Lung (tissue), 12 donors: Measurements from ENCODE around the gene CENPE. TPM values are rescaled to one million over a fixed set of nuclear protein-coding genes. Genes with fewer than 3 reads are reported as not detected.

ENCODE experiments used
- ATAC-seq: fragments of 200-7000 bp; cut with Tn5 transposase; one replicate; pipeline ENCODE4 v1.9.1; 2020; ENCODE audit warnings: moderate number of reproducible peaks; ENCODE audit not compliant: insufficient read depth, low FRiP score
- DNase-seq, 3 donors: peaks; one replicate each; pipeline ENCODE4 v3.0.0-alpha.2; 2013 to 2017
- H3K27ac ChIP-seq, 2 donors: one replicate each; pipeline ENCODE4 v1.5.1; 2013; ENCODE audit warnings: mild to moderate bottlenecking in 2 of 2, moderate library complexity in 2 of 2, control low read depth in 1 of 2, inconsistent platforms in 1 of 2, low read depth in 1 of 2, low read length in 1 of 2
- H3K27me3 ChIP-seq, 3 donors: one replicate each; pipeline ENCODE4 v1.5.1; 2013; ENCODE audit warnings: low read length in 2 of 3; ENCODE audit not compliant: control insufficient read depth in 3 of 3, insufficient read depth in 3 of 3
- H3K36me3 ChIP-seq, 4 donors: one replicate each; pipeline ENCODE4 v1.5.1; 2013; ENCODE audit warnings: low read length in 4 of 4, mild to moderate bottlenecking in 1 of 4, moderate library complexity in 1 of 4; ENCODE audit not compliant: control insufficient read depth in 4 of 4, insufficient read depth in 4 of 4
- H3K4me1 ChIP-seq, 5 donors: one replicate each; pipeline ENCODE4 v1.5.1; 2013; ENCODE audit warnings: low read length in 5 of 5, mild to moderate bottlenecking in 2 of 5, moderate library complexity in 1 of 5; ENCODE audit not compliant: control insufficient read depth in 5 of 5, insufficient read depth in 5 of 5
- H3K4me3 ChIP-seq: one replicate; pipeline ENCODE4 v1.5.1; 2013; ENCODE audit warnings: mild to moderate bottlenecking, control low read depth, moderate library complexity
- H3K9ac ChIP-seq, 2 donors: one replicate each; pipeline ENCODE4 v1.5.1; 2013; ENCODE audit warnings: low read length in 2 of 2, control low read depth in 1 of 2; ENCODE audit not compliant: insufficient read depth in 1 of 2
- H3K9me3 ChIP-seq, 4 donors: one replicate each; pipeline ENCODE4 v1.5.1; 2013; ENCODE audit warnings: low read length in 3 of 4, mild to moderate bottlenecking in 1 of 4, moderate library complexity in 1 of 4; ENCODE audit not compliant: control insufficient read depth in 4 of 4, insufficient read depth in 3 of 4
- WGBS, 2 donors: extraction: QIAGEN DNeasy Blood & Tissue Kit; methylation state at CpG; one replicate each; pipeline ENCODE4 v1.1.7; 2013; 5-methylcytosine and 5-hydroxymethylcytosine counted together
- polyA plus RNA-seq, 2 donors: library from polyadenylated mRNA; stranded (reverse); fragments of 200-250 nt; gene quantifications; one replicate each; pipeline ENCODE4 v1.2.1, GENCODE V29; 2013
- total RNA-seq, 2 donors: library from RNA; depleted of rRNA in 1 of 2; stranded (reverse); fragments of >200 nt in 1 of 2; gene quantifications; one replicate each; pipeline ENCODE4 v1.2.1, GENCODE V29; 2014 to 2021
- TF ChIP-seq, protein P1 (sequence below): IDR thresholded peaks from 2 replicates; pipeline ENCODE4 v1.5.1; 2012; ENCODE audit warnings: mild to moderate bottlenecking; ENCODE audit errors: control extremely low read depth, extremely low read depth
- donor health status: control.
- donor health status: control.
- donor health status: Bipolar disorder and iron deficiency.
- donor health status: healthy.
- donor health status: DM: yes; HTN: yes; CAD: no.

CENPE gene
- total and polyA plus RNA-seq, 4 donors = 0.28 to 6.5 (median 0.85) TPM

DNA sequence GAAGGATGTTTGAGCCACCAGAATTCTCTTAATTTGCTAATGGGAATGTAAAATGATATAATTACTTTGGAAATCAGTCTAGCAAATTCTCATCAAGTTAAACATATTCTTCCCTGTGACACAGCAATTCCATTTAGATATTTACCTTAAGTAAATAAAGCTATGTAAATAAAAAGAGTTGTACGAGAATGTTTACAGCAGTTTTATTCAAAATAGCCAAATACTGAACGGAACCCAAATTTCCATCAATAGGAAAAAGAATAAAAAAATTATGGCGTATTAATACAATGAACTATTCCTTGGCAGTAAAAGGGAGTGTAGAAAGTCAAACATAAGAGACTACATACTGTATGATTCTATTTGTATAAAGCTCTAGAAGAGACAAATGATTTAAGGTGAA lies 45.8 kb downstream of the CENPE start:
- WGBS, 2 donors = 91% methylated on average over 3 of the region's 3 CpGs
- H3K9ac ChIP-seq = no peak overlapping the region
- no peak overlapping the region for H3K4me3 ChIP-seq
- no peaks in the 10 kb centered on the region for H3K4me1 ChIP-seq
- TF ChIP-seq, protein P1, sequence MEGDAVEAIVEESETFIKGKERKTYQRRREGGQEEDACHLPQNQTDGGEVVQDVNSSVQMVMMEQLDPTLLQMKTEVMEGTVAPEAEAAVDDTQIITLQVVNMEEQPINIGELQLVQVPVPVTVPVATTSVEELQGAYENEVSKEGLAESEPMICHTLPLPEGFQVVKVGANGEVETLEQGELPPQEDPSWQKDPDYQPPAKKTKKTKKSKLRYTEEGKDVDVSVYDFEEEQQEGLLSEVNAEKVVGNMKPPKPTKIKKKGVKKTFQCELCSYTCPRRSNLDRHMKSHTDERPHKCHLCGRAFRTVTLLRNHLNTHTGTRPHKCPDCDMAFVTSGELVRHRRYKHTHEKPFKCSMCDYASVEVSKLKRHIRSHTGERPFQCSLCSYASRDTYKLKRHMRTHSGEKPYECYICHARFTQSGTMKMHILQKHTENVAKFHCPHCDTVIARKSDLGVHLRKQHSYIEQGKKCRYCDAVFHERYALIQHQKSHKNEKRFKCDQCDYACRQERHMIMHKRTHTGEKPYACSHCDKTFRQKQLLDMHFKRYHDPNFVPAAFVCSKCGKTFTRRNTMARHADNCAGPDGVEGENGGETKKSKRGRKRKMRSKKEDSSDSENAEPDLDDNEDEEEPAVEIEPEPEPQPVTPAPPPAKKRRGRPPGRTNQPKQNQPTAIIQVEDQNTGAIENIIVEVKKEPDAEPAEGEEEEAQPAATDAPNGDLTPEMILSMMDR = no peak
- no peak for DNase-seq
- no peak for ATAC-seq
- peaks cover 0 to 14% (median 7%) of the 10 kb centered on the region in 4 donors for H3K36me3 ChIP-seq
- H3K27ac ChIP-seq = no peak overlapping the region
- no peaks in the 10 kb centered on the region for H3K27me3 ChIP-seq
- no peaks in the 10 kb centered on the region for H3K9me3 ChIP-seq

GRCh38 chr4:103150677-103151076 lies 47.5 kb downstream of the CENPE start:
- no peak for DNase-seq
- ATAC-seq = no peak
- H3K9me3 ChIP-seq = no peaks in the 10 kb centered on the region
- 79 to 83% methylated on average over 1 of the region's 1 CpG for WGBS, 2 donors
- no peak overlapping the region for H3K27ac ChIP-seq
- H3K27me3 ChIP-seq = no peaks in the 10 kb centered on the region
- no peak overlapping the region for H3K4me3 ChIP-seq
- H3K9ac ChIP-seq = no peak overlapping the region
- no peaks in the 10 kb centered on the region for H3K4me1 ChIP-seq
- peaks cover 0 to 5% (median 2%) of the 10 kb centered on the region in 4 donors for H3K36me3 ChIP-seq
- TF ChIP-seq, protein P1 = no peak

GRCh38 chr4:103144926-103145325 lies 53.2 kb downstream of the CENPE start:
- H3K36me3 ChIP-seq = no peaks in the 10 kb centered on the region
- TF ChIP-seq, protein P1 = no peak
- no peaks in the 10 kb centered on the region for H3K4me1 ChIP-seq
- no peak overlapping the region for H3K9ac ChIP-seq
- 90 to 91% methylated on average over 4 of the region's 4 CpGs for WGBS, 2 donors
- ATAC-seq (no peak), DNase-seq (no peak)
- no peak overlapping the region for H3K4me3 ChIP-seq
- H3K27me3 ChIP-seq = no peaks in the 10 kb centered on the region
- H3K9me3 ChIP-seq = no peaks in the 10 kb centered on the region
- no peak overlapping the region for H3K27ac ChIP-seq

DNA sequence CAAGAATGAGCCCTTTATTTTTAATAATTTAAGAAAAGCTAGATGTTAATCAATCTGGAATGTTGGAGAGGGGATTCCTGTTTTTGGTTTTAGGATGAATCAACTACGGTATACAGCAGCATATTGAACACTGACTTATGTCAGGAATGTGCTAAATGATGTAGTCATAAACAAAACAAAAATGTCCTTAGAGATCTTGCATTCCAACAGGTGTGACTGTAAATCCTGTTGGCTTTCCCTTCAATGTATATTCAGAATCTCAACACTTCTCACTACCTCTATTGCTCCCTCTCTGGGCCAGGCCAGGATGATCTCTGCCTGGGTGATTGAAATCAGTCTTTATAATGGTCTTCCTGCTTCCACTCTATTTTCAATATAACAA lies 60.7 kb downstream of the CENPE start:
- no peak overlapping the region for H3K27ac ChIP-seq
- H3K9ac ChIP-seq = no peak overlapping the region
- no peaks in the 10 kb centered on the region for H3K27me3 ChIP-seq
- ATAC-seq (no peak), DNase-seq (no peak)
- WGBS, 2 donors = 89 to 91% methylated on average over 1 of the region's 1 CpG
- H3K9me3 ChIP-seq = no peaks in the 10 kb centered on the region
- H3K36me3 ChIP-seq = peaks cover 0 to 15% (median 6%) of the 10 kb centered on the region in 4 donors
- TF ChIP-seq, protein P1 = no peak
- H3K4me3 ChIP-seq = no peak overlapping the region
- no peaks in the 10 kb centered on the region for H3K4me1 ChIP-seq
